Neutrophil (primary cell): ENCODE measurements around the gene MICAL3.
"Not testable (repeated sequence)": the region's sequence is repeated elsewhere in the genome, so short reads cannot be mapped to it uniquely, and the experiment has no call there.

ENCODE experiments used
- H3K27ac ChIP-seq: fragments of 200-600 bp; sonication (generic); 2 replicates; pipeline ENCODE4 v1.5.1; 2016; ENCODE audit warnings: mild to moderate bottlenecking, moderate library complexity
- H3K27me3 ChIP-seq: fragments of 200-600 bp; sonication (generic); 2 replicates; pipeline ENCODE4 v1.6.0; 2016; ENCODE audit warnings: mild to moderate bottlenecking
- H3K36me3 ChIP-seq: fragments of 200-600 bp; sonication (generic); 2 replicates; pipeline ENCODE4 v1.5.1; 2017
- H3K4me1 ChIP-seq, 2 experiments: fragments of 200-600 bp in 1 of 2; sonication (generic) in 1 of 2; 1 replicate in 1 of 2; 2 replicates in 1 of 2; pipeline versions ENCODE4 v1.5.1 to v1.6.1; 2013 to 2016; ENCODE audit warnings: low read depth in 1 of 2, low read length in 1 of 2, mild to moderate bottlenecking in 1 of 2, moderate library complexity in 1 of 2; ENCODE audit not compliant: control insufficient read depth in 1 of 2, insufficient read depth in 1 of 2
- H3K4me3 ChIP-seq, 2 experiments: fragments of 200-600 bp in 1 of 2; sonication (generic) in 1 of 2; 1 replicate in 1 of 2; 2 replicates in 1 of 2; pipeline ENCODE4 v1.5.1; 2013 to 2016; ENCODE audit warnings: low read depth in 1 of 2, low read length in 1 of 2, mild to moderate bottlenecking in 1 of 2, moderate library complexity in 1 of 2
- H3K9me3 ChIP-seq: fragments of 200-600 bp; sonication (generic); 2 replicates; pipeline ENCODE4 v1.5.1; 2016
- CTCF ChIP-seq: fragments of 200-600 bp; sonication (generic); IDR thresholded peaks from 2 replicates; pipeline ENCODE4 v1.5.1; 2016; ENCODE audit warnings: antibody characterized with exemption

Gene MICAL3

DNA sequence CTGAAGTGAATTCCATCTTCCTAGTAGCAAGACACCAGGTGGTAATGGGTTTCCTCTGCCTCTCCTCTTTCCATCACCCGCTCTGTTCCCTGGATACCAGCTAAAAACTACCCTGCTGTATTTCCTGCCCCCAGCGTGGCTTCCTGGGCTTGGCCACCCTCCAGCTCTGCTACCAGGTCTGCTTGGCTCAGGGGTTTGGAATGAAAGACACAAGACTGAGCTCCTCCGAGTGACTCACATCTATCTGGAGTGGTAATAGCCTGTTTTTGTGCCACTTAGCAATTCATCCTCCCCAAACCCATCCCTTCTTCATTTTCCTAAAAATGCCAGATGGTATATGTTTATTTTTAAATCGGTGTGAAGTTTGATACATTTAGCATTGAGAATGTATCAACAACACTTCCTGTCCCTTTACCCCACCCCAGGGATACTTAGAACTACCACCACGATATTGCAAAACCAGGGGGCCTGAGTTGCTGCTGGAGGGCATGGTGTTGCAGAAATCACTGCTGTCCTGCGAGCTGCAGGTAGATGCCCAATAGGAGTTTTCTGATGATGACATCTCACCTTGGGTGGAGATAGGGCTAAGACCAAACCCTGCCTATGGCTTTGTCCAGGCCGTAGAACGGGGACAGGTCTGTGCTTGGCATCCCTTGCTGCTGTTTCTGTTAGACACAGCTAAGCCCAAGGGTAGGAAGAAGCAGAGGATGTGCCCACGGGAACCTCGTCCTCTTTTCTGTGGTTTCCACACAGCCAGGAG is 7.5 kb upstream of the MICAL3 start:
- Histone ChIP-seq H3K27me3 (peaks cover 30% of the 10 kb centered on the region), H3K4me1 (no peaks in the 10 kb centered on the region), H3K36me3 (no peaks in the 10 kb centered on the region), H3K27ac (no peak overlapping the region), H3K4me3 (no peak overlapping the region), H3K9me3 (no peaks in the 10 kb centered on the region)
- no peak for TF ChIP-seq CTCF

DNA sequence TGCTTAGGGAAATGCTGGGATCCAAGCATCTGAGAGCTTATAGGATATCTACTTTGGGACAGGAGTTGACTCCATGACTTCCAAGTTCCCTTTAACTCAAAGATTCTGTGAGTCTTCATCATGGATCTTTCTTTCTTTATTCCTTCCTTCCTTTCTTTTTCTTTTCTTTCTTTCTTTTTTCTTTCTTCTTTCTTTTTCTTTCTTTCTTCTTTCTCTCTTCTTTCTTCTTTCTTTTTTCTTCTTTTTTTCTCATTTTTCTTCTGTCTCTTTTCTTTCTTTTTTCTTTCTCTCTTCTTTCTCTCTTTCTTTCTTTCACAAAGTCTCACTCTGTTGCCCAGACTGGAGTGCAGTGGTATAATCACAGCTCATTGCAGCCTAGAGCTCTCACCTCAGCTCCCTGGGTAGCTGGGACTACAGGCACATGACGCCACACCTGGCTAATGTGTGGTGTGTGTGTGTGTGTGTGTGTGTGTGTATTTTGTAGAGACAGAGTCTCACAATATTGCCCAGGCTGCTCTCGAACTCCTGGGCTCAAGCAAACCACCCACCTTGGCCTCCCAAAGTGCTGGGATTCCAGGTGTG is 5.4 kb upstream of the MICAL3 start:
- no peak overlapping the region for H3K4me3 ChIP-seq
- H3K9me3 ChIP-seq, result no peaks in the 10 kb centered on the region
- no peaks in the 10 kb centered on the region for H3K4me1 ChIP-seq
- H3K27ac ChIP-seq, result no peak overlapping the region
- TF ChIP-seq CTCF, result no peak
- peaks cover 51% of the 10 kb centered on the region for H3K27me3 ChIP-seq
- H3K36me3 ChIP-seq, result no peaks in the 10 kb centered on the region

DNA sequence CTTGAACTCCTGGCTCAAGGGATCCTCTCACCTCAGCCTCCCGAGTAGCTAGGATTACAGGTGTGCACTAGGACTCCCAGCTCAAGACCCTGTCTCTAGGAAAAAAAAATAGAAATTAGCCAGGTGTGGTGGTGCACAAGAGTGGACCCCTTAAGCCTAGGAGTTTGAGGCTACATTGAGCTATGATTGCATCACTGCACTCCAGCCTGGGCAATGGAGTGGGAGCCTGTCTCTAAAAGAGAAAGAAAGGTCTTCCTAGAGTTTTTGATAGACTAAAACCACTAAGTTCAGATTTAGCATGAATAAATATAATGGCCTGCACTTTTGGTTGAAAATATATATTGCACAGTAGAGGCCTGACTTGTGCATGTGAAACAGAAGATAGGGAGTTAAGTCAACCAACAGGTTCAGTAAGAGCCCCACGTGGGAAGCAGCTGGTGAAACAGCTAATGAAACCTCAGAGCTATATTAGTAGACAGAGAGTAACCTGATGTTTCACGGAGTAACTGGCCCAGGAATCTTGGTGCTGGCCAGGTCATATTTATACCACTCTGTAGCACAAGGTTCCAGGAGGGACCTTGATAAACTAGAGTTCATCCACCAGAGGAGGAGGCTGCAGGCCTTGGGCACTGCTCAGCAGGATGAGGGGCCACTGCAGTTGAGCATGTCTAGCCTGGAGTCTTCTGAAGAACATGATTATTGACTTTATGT is 4.6 kb upstream of the MICAL3 start:
- H3K27me3 ChIP-seq, result peaks cover 59% of the 10 kb centered on the region
- TF ChIP-seq CTCF, result no peak

GRCh38 chr22:18025898-18026297 is 1.5 kb upstream of the MICAL3 start:
- H3K9me3 ChIP-seq, H3K36me3 ChIP-seq, H3K27ac ChIP-seq, H3K4me3 ChIP-seq: not testable (repeated sequence)
- peaks cover 84% of the 10 kb centered on the region for H3K27me3 ChIP-seq
- peaks cover 9 to 14% of the 10 kb centered on the region in 2 experiments for H3K4me1 ChIP-seq

More for the DNA sequence above, 4.6 kb upstream of the MICAL3 start:
- H3K36me3 ChIP-seq, result no peaks in the 10 kb centered on the region
- no peaks in the 10 kb centered on the region for H3K9me3 ChIP-seq
- H3K4me1 ChIP-seq, result peaks cover 3 to 8% of the 10 kb centered on the region in 2 experiments
- no peak overlapping the region for H3K4me3 ChIP-seq
- H3K27ac ChIP-seq, result no peak overlapping the region

- no peaks in the 10 kb centered on the region for H3K9me3 ChIP-seq
- no peaks in the 10 kb centered on the region for H3K36me3 ChIP-seq
- peaks cover 9 to 14% of the 10 kb centered on the region in 2 experiments for H3K4me1 ChIP-seq
- peaks cover 82% of the 10 kb centered on the region for H3K27me3 ChIP-seq
- H3K4me3 ChIP-seq, result no peak overlapping the region
- no peak for TF ChIP-seq CTCF
- no peak overlapping the region for H3K27ac ChIP-seq
Measured at GRCh38 chr22:18024956-18025720, 777 bp upstream of the MICAL3 start.
